ENCODE data around the gene RAB7B. TPM values are rescaled to one million over a fixed set of nuclear protein-coding genes. Genes with fewer than 3 reads are reported as not detected.

RAB7B gene
- total and polyA plus RNA-seq, 5 donors = 1.6 to 6.0 (median 3.9) TPM

DNA sequence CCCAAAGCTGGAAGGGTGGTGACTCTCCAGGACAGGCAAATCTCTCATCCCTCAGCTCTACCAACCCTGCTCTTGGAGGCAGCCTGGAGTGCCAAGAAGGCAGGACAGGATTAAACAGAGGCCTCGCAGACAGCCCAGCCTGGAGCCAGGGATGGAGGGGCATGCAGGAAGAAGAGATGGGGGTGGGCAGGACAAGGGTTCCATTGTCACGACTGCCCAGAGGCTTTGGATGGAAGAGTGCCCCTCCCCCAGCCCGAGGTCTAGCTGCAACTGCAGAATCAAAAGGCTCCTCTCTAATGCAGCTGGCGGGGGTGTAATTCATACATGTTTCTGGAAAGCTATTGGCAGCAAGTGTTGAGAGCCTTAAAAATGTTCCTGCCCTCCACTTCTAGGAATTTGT, 8.8 kb downstream of the RAB7B start:
- Histone ChIP-seq H3K9me3 (ENCODE audit: control insufficient read depth, low read length) (no peaks in the 10 kb centered on the region), H3K27ac (ENCODE audit: low read length) (no peak overlapping the region), H3K4me3 (ENCODE audit: low read length) (no peak overlapping the region), H3K27me3 (ENCODE audit: control insufficient read depth, insufficient read depth) (no peaks in the 10 kb centered on the region), H3K4me1 (ENCODE audit: control insufficient read depth, insufficient read depth, low read length) (peaks cover 10% of the 10 kb centered on the region)
- intact Hi-C loops (cut with DNase I) = no loop called here
- ATAC-seq (no peak), DNase-seq (no peak)
- 62% methylated on average over 4 of the region's 4 CpGs for WGBS

DNA sequence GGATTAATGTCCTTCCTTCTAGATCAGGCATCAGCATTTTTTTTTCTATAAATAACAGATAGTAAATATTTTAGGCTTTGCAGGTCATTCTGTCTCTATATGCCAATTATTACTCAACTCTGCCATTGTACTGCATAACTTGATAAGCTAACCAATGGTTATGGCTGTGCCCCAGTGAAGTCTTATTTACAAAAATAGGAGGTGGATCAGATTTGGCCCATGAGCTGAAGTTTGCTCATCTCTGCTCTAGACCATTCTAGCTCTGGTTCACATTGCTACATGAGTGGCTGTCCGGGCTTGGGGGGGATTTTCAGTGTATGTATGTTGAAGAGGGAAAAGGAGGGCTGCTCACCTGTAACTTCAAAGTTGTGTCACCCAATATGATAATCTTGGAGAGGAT, 10.1 kb downstream of the RAB7B start:
- Histone ChIP-seq H3K27ac (ENCODE audit: low read length) (no peak overlapping the region), H3K9me3 (ENCODE audit: control insufficient read depth, low read length) (no peaks in the 10 kb centered on the region), H3K4me3 (ENCODE audit: low read length) (no peak overlapping the region), H3K27me3 (ENCODE audit: control insufficient read depth, insufficient read depth) (no peaks in the 10 kb centered on the region), H3K4me1 (ENCODE audit: control insufficient read depth, insufficient read depth, low read length) (peaks cover 3% of the 10 kb centered on the region)
- DNase-seq (no peak), ATAC-seq (no peak)
- WGBS = 100% methylated on average over 1 of the region's 1 CpG
- intact Hi-C loops (cut with DNase I) = no loop called here

DNA sequence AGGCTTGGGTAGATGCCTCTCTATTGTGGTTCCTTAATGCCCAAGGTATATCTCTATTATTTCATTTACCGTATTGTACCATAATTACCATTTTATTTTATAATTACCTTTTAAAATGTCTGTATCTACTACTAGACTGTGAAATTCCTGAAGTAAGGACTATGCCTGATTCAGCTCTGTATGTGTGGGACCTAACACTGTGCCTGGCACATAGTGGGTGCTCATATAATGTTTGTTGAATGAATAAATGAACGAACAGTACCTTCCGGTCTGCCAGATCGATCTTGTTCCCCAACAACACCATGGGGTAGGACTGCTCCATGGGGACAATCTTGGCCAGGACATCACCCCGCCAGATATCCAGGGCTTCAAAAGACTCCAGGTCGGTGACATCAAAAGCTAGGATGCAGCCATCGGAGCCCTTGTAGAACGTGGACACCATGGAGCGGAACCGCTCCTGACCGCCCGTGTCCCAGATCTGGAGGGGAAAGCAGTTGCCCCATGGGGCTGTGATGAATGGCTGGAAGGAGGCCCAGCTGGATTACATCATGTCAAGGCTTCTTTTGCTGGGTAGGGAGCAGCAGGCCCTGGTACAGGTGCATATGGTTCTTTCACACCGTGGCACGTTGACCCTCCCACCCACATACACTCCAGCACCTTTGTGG, 10.8 kb downstream of the RAB7B start:
- 89% methylated on average over 14 of the region's 14 CpGs for WGBS
- H3K4me3 ChIP-seq (ENCODE audit: low read length) = no peak overlapping the region
- intact Hi-C loops (cut with DNase I) = no loop called here
- no peaks in the 10 kb centered on the region for H3K4me1 ChIP-seq (ENCODE audit: control insufficient read depth, insufficient read depth, low read length)
- ATAC-seq (no peak), DNase-seq (no peak)
- no peaks in the 10 kb centered on the region for H3K27me3 ChIP-seq (ENCODE audit: control insufficient read depth, insufficient read depth)
- no peaks in the 10 kb centered on the region for H3K9me3 ChIP-seq (ENCODE audit: control insufficient read depth, low read length)
- H3K27ac ChIP-seq (ENCODE audit: low read length) = no peak overlapping the region

DNA sequence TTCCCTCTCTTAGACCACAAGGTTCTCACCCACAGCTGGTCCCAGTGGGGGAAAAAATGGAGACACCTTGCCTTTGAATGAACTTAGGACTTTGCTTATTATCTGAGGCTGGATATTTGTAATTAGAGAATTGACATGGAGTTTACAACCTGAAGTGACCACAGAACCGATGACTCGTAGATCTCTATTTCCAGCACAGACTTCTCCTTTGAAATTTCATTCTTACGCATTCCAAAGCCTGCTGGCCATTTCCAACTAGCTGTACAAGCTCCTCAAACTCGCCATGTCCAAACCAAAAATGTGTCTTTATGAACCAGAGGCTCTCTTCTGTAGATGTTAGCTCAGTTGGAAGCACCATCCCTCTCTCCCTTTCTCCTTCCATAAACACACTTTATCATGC, 12.0 kb downstream of the RAB7B start:
- 89% methylated on average over 4 of the region's 4 CpGs for WGBS
- intact Hi-C loops (cut with DNase I) = no loop called here
- H3K4me3 ChIP-seq (ENCODE audit: low read length) = no peak overlapping the region
- DNase-seq = no peak
- H3K27ac ChIP-seq (ENCODE audit: low read length) = no peak overlapping the region
- no peak for ATAC-seq
- H3K27me3 ChIP-seq (ENCODE audit: control insufficient read depth, insufficient read depth) = no peaks in the 10 kb centered on the region
- no peaks in the 10 kb centered on the region for H3K9me3 ChIP-seq (ENCODE audit: control insufficient read depth, low read length)
- H3K4me1 ChIP-seq (ENCODE audit: control insufficient read depth, insufficient read depth, low read length) = no peaks in the 10 kb centered on the region

DNA sequence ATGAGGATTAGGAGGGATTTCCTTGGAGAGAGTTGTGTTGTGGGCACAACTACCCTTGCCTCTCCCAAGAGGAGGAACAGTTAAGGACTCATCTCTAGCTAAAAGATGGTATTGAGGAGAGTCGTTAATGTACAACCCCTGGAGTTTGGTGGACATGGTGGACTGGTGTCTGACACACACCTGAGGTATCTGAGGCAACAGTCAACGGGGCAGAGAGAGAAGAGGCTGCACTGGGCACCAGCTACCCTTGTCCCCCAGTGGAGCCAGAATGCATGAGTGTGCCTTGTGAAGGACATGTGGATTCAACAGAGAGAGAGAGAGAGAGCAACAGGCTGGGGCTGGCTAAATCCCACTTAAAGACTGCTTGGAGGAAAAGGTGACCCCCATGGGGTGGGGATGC, 13.0 kb downstream of the RAB7B start:
- Histone ChIP-seq H3K4me1 (ENCODE audit: control insufficient read depth, insufficient read depth, low read length) (peaks cover 3% of the 10 kb centered on the region), H3K27ac (ENCODE audit: low read length) (no peak overlapping the region), H3K27me3 (ENCODE audit: control insufficient read depth, insufficient read depth) (no peaks in the 10 kb centered on the region), H3K9me3 (ENCODE audit: control insufficient read depth, low read length) (no peaks in the 10 kb centered on the region), H3K4me3 (ENCODE audit: low read length) (no peak overlapping the region)
- ATAC-seq = no peak
- intact Hi-C loops (cut with DNase I) = no loop called here
- 89% methylated on average over 2 of the region's 2 CpGs for WGBS
- DNase-seq = no peak

DNA sequence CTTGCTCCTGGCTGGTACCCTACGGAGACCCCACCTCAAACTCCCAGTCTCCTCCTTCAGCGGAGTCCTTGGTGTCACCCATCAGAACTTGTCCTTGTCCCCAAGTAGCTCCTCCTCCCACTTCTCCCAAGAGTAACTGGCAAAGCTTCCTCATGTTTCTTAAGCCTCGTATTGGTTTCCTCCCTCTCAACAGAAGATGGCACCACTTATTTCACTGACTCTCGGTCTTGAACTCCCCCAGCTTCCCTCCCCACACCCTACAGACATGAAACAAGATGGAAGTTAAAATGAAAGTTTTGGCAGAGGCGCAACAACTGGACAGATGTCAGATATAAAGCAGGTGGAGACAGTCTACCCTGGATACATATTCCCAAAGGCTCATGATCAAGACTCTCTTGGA, 13.4 kb downstream of the RAB7B start:
- Histone ChIP-seq H3K27ac (ENCODE audit: low read length) (no peak overlapping the region), H3K4me1 (ENCODE audit: control insufficient read depth, insufficient read depth, low read length) (peaks cover 3% of the 10 kb centered on the region), H3K4me3 (ENCODE audit: low read length) (no peak overlapping the region), H3K9me3 (ENCODE audit: control insufficient read depth, low read length) (no peaks in the 10 kb centered on the region), H3K27me3 (ENCODE audit: control insufficient read depth, insufficient read depth) (no peaks in the 10 kb centered on the region)
- no peak for ATAC-seq
- intact Hi-C loops (cut with DNase I) = loop anchor here in 1 of 4 donors (5.0 kb wide), 1 partner anchor 118 kb away; no protein-coding TSS in a partner anchor
- WGBS = 78% methylated on average over 5 of the region's 5 CpGs
- DNase-seq = no peak

DNA sequence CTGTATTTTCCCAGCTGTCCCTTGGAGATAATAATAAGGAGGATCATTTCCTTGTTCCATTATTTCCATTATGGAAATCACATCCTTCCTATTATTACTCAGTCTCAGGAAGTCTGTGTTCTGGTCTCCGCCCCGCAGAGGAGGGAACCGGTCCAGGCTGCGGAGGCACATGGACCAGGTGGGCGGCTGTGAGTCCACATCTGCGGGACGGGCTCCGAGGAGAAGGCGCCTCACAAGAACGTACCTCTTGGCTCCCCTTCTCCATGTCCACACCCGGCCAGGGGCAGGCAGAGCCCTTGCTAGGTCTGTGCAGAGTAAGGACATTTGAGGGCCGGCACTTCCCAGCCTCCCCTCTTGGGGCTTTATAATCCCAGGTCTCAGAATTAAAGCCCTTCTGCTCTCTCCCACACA, 14.6 kb downstream of the RAB7B start:
- DNase-seq = peak in 2 of 3 donors; percentile 44 to 55
- H3K9me3 ChIP-seq (ENCODE audit: control insufficient read depth, low read length) = no peaks in the 10 kb centered on the region
- 63% methylated on average over 12 of the region's 12 CpGs for WGBS
- H3K27me3 ChIP-seq (ENCODE audit: control insufficient read depth, insufficient read depth) = no peaks in the 10 kb centered on the region
- intact Hi-C loops (cut with DNase I) = loop anchor here in 1 of 4 donors (5.0 kb wide), 1 partner anchor 119 kb away; no protein-coding TSS in a partner anchor
- H3K4me1 ChIP-seq (ENCODE audit: control insufficient read depth, insufficient read depth, low read length) = peaks cover 3% of the 10 kb centered on the region
- no peak overlapping the region for H3K27ac ChIP-seq (ENCODE audit: low read length)
- H3K4me3 ChIP-seq (ENCODE audit: low read length) = no peak overlapping the region
- ATAC-seq = peak; percentile 18 to 74

DNA sequence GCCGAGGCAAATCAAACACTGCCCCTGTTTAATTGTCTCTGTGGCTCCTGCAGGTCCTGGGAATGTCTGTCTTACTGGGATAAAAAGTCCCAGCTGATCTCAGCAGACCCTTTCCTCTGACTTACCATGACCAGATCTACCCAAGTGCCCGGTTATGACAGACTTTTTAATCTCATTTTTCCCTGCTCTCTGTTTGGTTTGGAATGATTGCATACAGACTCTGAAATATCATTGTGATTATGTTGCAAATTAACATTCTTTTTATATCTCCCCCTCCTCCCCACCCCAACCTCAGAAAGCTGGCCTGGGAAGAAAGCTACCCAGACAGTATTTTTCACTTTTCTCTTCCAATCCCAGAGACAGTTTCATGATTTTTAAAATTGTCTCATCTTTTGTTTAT, 16.3 kb downstream of the RAB7B start:
- H3K27ac ChIP-seq (ENCODE audit: low read length) = no peak overlapping the region
- WGBS = 51% methylated on average over 2 of the region's 2 CpGs
- DNase-seq = no peak
- H3K4me1 ChIP-seq (ENCODE audit: control insufficient read depth, insufficient read depth, low read length) = peaks cover 3% of the 10 kb centered on the region
- H3K27me3 ChIP-seq (ENCODE audit: control insufficient read depth, insufficient read depth) = no peaks in the 10 kb centered on the region
- no peak for ATAC-seq
- H3K9me3 ChIP-seq (ENCODE audit: control insufficient read depth, low read length) = no peaks in the 10 kb centered on the region
- H3K4me3 ChIP-seq (ENCODE audit: low read length) = no peak overlapping the region
- intact Hi-C loops (cut with DNase I) = loop anchor here in 1 of 4 donors (5.0 kb wide), 1 partner anchor 120 kb away; no protein-coding TSS in a partner anchor

DNA sequence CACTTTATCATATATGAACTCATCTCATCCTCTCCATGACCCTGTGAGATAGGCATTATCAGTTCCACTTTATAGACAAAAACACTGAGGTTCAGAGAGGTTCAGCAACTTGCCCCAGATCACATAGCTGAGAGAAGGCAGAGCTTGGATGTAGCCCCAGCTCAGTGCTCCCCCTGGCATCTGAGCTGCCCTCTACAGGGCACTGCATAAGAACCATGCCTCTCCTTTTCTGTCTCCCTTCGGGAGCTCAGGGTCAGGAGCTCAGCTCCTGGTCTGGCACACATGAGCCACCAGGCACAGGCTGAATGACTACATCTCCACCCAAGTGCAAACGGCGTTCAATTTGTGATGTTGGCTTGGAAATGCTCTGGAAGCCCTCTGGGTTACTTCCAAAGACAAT, 16.9 kb downstream of the RAB7B start:
- Histone ChIP-seq H3K27ac (ENCODE audit: low read length) (no peak overlapping the region), H3K4me3 (ENCODE audit: low read length) (no peak overlapping the region), H3K27me3 (ENCODE audit: control insufficient read depth, insufficient read depth) (no peaks in the 10 kb centered on the region), H3K9me3 (ENCODE audit: control insufficient read depth, low read length) (no peaks in the 10 kb centered on the region), H3K4me1 (ENCODE audit: control insufficient read depth, insufficient read depth, low read length) (peaks cover 3% of the 10 kb centered on the region)
- intact Hi-C loops (cut with DNase I) = loop anchor here in 1 of 4 donors (5.0 kb wide), 1 partner anchor 121 kb away; no protein-coding TSS in a partner anchor
- DNase-seq = no peak
- 54% methylated on average over 3 of the region's 3 CpGs for WGBS
- no peak for ATAC-seq

DNA sequence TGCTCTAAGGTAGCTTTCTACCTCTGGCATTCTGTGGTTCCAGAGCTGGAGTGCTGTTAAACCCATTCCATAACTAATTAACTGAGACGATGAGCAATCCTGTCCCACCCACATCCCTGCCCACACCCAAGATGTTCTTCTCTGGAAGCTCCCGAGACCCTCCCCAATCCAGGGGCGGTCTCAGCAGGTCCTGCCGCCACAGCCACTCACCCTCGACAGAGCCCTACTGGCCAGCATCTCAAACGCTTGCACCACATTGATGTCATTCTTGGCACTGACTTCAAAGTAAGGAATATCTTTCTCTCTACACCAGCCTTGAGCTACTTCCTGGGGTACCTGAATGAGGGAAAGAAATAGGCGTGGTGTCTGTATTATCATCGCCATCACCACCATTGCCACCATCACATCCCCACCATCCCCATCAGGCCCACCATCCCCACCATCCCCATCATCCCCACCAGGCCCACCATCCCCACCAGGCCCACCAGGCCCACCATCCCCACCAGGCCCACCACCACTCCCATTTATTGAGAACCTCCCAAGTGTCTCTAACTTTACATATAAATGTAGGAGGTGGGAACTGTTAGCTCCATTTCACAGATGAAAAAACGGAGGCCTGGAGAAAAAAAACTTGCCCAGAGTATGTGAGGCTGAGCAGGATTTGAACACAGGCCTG, 17.7 kb downstream of the RAB7B start:
- 73% methylated on average over 9 of the region's 9 CpGs for WGBS
- Histone ChIP-seq H3K4me3 (ENCODE audit: low read length) (no peak overlapping the region), H3K27ac (ENCODE audit: low read length) (no peak overlapping the region), H3K9me3 (ENCODE audit: control insufficient read depth, low read length) (no peaks in the 10 kb centered on the region), H3K27me3 (ENCODE audit: control insufficient read depth, insufficient read depth) (no peaks in the 10 kb centered on the region), H3K4me1 (ENCODE audit: control insufficient read depth, insufficient read depth, low read length) (peaks cover 3% of the 10 kb centered on the region)
- ATAC-seq (peak in 1 of 2 donors; percentile 32), DNase-seq (no peak)
- intact Hi-C loops (cut with DNase I) = loop anchor here in 3 of 4 donors (2.0 to 5.0 kb wide), 2 partner anchors 121 to 122 kb away; no protein-coding TSS in a partner anchor

DNA sequence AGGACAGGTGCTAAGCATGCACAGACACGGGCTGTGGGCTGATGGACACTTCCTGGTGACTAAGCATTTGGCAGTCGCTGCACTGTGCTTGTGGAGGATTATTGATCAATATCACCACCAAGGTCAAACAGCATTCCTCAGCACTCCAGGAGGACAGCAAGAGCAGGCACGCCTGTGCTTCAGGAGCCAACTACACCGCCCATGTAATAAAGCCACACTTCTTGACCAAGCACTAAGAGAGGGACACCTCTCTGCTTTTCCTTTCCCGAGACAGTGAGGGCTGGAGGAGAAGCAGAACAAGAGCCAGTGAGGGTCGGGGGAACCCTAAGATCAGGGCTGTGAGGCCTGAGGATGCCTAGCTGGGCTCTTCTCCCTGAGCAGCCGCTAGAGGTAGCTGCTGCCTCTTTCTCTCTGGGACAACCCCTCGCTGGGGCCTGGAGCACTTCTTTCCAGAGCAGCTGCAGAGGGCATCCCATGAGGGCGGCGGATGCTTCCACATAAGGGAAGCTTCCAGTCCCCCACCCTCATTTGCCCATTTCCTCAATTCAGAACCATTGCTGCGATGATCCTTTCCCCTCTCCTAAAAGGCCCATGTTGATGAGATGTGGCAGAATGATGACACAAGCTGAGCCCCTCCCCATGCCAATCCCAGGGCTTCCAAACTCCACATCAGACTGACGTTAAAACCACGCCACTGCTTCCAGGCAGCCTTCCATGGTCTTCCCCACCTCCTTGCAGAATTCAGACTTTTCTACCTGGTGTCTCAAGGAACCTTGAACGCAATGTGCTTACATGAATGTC, 19.1 kb downstream of the RAB7B start:
- 32% methylated on average over 14 of the region's 14 CpGs for WGBS
- H3K4me1 ChIP-seq (ENCODE audit: control insufficient read depth, insufficient read depth, low read length) = peaks cover 3% of the 10 kb centered on the region
- ATAC-seq (peak; percentile 80 to 87), DNase-seq (peak; percentile 69 to 88 (median 88))
- H3K4me3 ChIP-seq (ENCODE audit: low read length) = no peak overlapping the region
- intact Hi-C loops (cut with DNase I) = loop anchor here in 3 of 4 donors (2.0 to 5.0 kb wide), 2 partner anchors 123 kb away; no protein-coding TSS in a partner anchor
- H3K27ac ChIP-seq (ENCODE audit: low read length) = peak overlapping the region; percentile 77
- no peaks in the 10 kb centered on the region for H3K9me3 ChIP-seq (ENCODE audit: control insufficient read depth, low read length)
- H3K27me3 ChIP-seq (ENCODE audit: control insufficient read depth, insufficient read depth) = no peaks in the 10 kb centered on the region

All from right cardiac atrium (tissue), 5 donors.